CD4-positive, alpha-beta T cell treated with Interleukin-15 for 1 hour (primary cell): Measurements from ENCODE around the gene TRAF5.
A peak's percentile ranks its signal among the peaks of the same experiment; 100 is the strongest.

Source experiments
- DNase-seq: peaks from one replicate; pipeline ENCODE4 v3.0.0-alpha.2; 2020

Gene TRAF5

GRCh38 chr1:211328866-211329475 lies 2.3 kb downstream of the TRAF5 start:
- DNase-seq = no peak

GRCh38 chr1:211329764-211330201 lies 3.1 kb downstream of the TRAF5 start:
- peak; percentile 52 for DNase-seq

DNA sequence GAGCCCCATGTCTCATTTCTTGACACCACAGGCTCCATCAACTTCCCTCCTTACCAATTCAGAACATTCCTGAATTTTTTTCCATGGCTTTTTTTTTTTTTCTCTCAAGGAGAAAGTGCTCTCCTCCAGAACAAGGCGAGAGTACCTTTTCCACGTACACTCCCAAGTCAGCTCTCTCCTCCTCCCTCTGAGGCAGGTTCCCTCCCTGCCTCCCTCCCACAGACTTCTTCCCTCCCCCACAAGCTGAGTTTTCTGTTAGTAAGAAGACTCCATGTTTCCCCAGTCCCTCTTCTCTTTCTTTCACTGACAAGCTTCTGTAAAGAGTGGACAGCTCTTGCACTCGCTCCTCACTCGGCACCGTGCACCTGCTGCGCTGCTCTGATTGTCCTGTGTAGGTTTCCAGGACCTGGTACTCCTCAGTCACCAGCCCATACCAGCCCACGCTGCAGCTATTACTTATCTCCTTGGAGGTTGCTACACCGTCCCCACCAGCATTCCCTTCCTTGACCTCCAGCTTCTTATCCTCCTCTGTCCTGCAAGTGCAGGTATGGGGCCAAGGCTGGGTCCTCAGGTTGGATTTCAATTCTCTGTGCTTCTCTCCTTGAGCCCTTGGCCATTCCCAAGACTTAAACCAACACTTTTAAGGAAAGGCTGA lies 3.8 kb downstream of the TRAF5 start:
- DNase-seq = no peak

- DNase-seq = no peak
Observed at GRCh38 chr1:211331011-211331709, 4.5 kb downstream of the TRAF5 start.

DNA sequence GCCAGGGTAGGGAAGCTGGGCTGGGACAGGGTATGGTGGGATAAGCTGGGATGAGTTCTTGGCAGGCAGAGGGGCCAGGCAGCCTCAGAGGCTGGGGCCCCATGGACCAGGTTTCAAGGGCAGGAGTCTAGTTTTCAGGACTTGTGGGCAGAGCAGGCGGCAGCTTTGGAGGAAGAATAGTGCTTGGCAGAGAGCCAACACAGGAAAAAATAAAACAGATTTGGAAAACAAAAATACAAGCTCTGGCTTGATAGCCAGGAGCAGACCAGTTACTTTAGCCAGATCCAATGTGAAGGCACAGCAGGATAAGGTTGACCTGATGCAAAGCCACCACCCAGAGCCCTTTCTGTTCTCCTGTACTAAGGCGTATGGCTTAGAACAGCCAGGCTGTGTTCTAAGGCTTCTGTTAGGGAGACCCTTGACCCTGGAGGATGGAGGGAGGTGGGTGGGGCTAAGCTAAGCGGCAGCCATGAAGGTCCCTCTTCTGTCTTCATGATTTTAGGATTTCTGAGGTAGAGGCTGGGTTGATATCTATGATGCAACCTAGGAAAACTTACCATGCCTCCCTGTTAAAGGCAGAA lies 5.5 kb downstream of the TRAF5 start:
- DNase-seq = no peak

DNA sequence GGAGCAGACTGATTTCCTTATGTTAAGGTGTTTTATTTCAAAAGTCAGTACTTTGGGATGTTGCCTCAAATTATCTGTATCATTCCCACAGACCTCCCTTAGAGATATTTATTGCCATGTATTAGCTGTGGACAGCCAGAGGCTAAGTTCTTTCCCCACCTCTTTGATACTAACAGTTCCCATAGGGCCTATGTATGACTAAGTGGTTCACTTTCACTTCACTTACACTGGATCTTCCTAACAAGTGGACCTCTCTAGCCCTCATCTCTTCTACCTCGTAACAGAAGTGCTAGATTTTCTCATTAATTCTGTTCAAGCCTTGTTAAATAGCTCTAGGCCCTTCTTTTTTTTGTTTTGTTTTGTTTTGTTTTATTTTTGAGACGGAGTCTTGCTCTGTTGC lies 6.2 kb downstream of the TRAF5 start:
- DNase-seq = no peak

- DNase-seq = no peak
Observed at GRCh38 chr1:211333906-211334305, 7.3 kb downstream of the TRAF5 start.

DNA sequence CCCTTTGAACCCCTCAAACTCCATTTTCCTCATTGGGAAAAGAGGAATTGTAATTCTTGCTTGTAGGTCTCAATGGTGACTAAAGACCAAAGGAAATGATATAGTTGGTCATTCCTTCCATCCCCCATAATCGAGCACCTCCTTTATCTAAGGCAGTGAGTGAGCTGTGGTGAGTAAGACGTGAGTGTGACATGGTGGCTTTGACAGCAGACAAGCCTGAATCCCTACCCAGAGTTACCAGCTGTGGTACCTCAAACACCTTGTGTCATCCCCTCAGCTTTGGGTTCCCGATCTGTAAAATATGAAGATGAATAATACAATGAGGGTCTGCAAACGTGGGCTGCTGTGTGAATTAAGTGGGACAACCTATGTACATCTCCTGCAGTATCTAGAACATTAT lies 8.4 kb downstream of the TRAF5 start:
- no peak for DNase-seq

- DNase-seq = peak; percentile 57
Observed at GRCh38 chr1:211335522-211336157, 9.0 kb downstream of the TRAF5 start.

GRCh38 chr1:211336161-211336560 lies 9.5 kb downstream of the TRAF5 start:
- no peak for DNase-seq

- no peak for DNase-seq
Observed at GRCh38 chr1:211336775-211337174, 10.1 kb downstream of the TRAF5 start.

- DNase-seq = no peak
Observed at GRCh38 chr1:211337430-211338223, 11.0 kb downstream of the TRAF5 start.

DNA sequence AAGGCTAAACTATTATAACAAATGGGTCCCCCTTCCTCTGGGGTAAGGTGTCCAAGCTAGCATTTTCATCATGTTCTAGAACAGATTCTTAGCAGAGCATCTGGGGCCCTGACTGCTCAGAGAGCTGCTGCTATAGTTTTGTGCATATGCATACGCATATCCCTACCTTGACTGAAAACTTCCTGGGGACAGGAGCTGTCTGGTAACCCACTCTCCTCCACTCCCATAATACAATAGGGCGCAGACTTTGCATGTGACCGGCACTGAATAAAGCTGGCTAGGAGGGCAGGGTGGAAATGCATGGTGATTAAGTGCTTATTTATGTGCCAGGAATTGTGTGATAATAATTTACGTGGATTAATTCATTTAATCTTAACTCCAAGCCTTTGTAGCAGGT lies 11.6 kb downstream of the TRAF5 start:
- DNase-seq = no peak

- no peak for DNase-seq
Observed at GRCh38 chr1:211339631-211340041, 13.0 kb downstream of the TRAF5 start.

GRCh38 chr1:211340622-211341507 lies 14.2 kb downstream of the TRAF5 start:
- DNase-seq = no peak

DNA sequence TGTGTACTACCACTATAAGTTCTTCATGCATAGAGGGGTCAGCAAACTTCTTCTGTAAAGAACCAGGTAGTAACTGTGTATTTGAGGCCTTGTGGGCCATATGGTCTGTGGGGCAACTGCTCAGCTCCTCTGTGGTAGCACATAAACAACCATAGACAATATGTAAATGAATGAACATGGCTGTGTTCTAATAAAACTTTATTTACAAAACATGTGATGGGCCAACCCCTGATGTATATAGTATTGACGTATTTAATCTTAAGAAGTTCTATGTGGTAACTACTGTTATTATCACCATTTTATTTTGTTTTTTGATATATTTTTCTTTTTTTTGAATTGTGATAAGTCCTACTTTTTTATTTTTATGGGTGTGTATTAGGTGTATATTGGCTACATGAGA lies 15.4 kb downstream of the TRAF5 start:
- DNase-seq = no peak

DNA sequence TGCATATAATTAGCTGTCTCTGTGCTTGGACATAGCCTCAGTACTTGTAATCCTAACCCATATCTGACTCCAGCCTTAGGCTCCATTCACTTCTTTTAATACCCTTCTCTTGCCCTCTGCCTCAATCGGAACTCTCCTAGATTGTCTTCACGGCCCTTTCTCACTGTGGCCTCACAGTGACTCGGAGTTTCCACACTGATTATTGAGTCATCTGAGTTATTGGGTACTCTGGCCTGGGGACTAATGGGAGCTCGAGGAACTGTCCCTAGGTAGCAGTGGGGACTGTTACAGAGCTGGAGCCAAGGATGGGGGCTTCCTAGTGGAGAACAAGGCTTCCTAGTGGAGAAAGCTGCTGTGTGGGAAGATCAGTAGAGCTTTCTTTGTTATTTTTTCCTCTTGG lies 17.0 kb downstream of the TRAF5 start:
- DNase-seq = no peak

DNA sequence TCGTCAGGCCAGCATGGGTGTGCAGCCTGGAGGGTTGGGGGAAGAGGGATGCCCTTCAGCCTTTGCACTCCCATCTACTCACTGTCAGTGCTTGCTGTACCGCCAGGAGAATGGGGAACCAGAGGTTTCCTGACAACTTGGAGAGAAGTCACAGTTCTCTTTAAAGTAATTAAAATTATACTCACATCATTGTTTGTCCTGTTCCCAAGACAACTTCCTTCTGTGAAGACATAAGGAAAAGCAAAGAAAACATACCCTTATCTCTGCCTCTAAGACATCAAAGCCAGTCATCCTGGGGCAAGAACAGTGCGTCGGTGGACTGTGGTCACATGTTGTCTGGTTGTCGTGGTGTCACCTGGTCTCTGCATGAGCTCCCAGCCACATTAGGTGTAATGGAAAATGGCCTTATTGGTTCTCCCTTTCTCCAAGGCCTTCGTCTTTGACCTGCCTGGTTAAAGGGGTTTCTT lies 17.6 kb downstream of the TRAF5 start:
- DNase-seq = no peak

- no peak for DNase-seq
Observed at GRCh38 chr1:211345719-211346118, 19.1 kb downstream of the TRAF5 start.

GRCh38 chr1:211347077-211347844 lies 20.6 kb downstream of the TRAF5 start:
- no peak for DNase-seq

DNA sequence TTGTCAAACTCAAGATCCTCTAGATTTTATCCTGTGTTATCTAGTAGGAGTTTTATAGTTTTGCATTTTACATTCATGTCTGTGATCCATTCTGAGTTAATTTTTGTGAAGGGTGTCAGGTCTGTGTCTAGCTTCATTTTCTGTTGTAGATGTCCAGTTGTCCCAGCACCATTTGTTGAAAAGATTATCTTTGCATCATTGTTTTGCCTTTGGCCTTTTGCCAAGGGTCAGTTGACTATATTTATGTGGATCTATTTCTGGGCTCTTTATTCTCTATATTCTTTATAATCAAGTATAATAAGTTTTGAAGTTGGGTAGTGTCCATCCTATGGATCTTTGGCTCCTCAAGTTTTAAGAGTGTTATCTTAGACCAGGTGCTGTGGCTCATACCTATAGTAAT lies 21.9 kb downstream of the TRAF5 start:
- DNase-seq = no peak
